WTC11 (cell line): Measurements from ENCODE around the gene UBE2E1.

Experiments
- ATF2 ChIP-seq: sonication (generic); formaldehyde crosslinking; IDR thresholded peaks from 2 replicates; pipeline ENCODE4 v1.8.1; 2022; ENCODE audit warnings: low read depth, missing genetic modification reagents, borderline replicate concordance
- ATF3 ChIP-seq: sonication (generic); formaldehyde crosslinking; conservative IDR thresholded peaks from 2 replicates; pipeline ENCODE4 v1.8.1; 2022; ENCODE audit warnings: mild to moderate bottlenecking, missing genetic modification reagents
- CTCF ChIP-seq: fragments of 200-600 bp; IDR thresholded peaks from 2 replicates; pipeline ENCODE4 v1.8.0; 2022; ENCODE audit warnings: antibody characterized with exemption
- ESRRA ChIP-seq: sonication (generic); formaldehyde crosslinking; IDR thresholded peaks from 2 replicates; pipeline ENCODE4 v1.8.1; 2022; ENCODE audit warnings: mild to moderate bottlenecking, missing genetic modification reagents, borderline replicate concordance
- HMGXB4 ChIP-seq: sonication (generic); formaldehyde crosslinking; IDR thresholded peaks from 2 replicates; pipeline ENCODE4 v1.8.1; 2023; ENCODE audit warnings: mild to moderate bottlenecking, moderate library complexity, missing genetic modification reagents
- JUN ChIP-seq: sonication (generic); formaldehyde crosslinking; IDR thresholded peaks from 2 replicates; pipeline ENCODE4 v1.8.0; 2023; ENCODE audit warnings: mild to moderate bottlenecking, missing genetic modification reagents
- TEAD1 ChIP-seq: sonication (generic); formaldehyde crosslinking; IDR thresholded peaks from 2 replicates; pipeline ENCODE4 v1.8.0; 2022; ENCODE audit warnings: mild to moderate bottlenecking, missing genetic modification reagents
- TEAD4 ChIP-seq: sonication (generic); formaldehyde crosslinking; IDR thresholded peaks from 2 replicates; pipeline ENCODE4 v1.8.0; 2022; ENCODE audit warnings: mild to moderate bottlenecking, missing genetic modification reagents
- ZNF121 ChIP-seq: sonication (generic); formaldehyde crosslinking; IDR thresholded peaks from 2 replicates; pipeline ENCODE4 v1.8.0; 2023; ENCODE audit warnings: missing genetic modification reagents
- TF ChIP-seq, protein P1 (sequence below): sonication (generic); formaldehyde crosslinking; IDR thresholded peaks from 2 replicates; pipeline ENCODE4 v1.8.0; 2022; ENCODE audit warnings: mild to moderate bottlenecking, missing genetic modification reagents
- TF ChIP-seq, protein P2 (sequence below): sonication (generic); formaldehyde crosslinking; IDR thresholded peaks from 2 replicates; pipeline ENCODE4 v1.8.1; 2023; ENCODE audit warnings: mild to moderate bottlenecking, missing genetic modification reagents
- TF ChIP-seq, protein P3 (sequence below): sonication (generic); formaldehyde crosslinking; IDR thresholded peaks from 2 replicates; pipeline ENCODE4 v1.8.1; 2022; ENCODE audit warnings: mild to moderate bottlenecking, missing genetic modification reagents, moderate library complexity, borderline replicate concordance
- TF ChIP-seq, protein P4 (sequence below): sonication (generic); formaldehyde crosslinking; IDR thresholded peaks from 2 replicates; pipeline ENCODE4 v1.8.1; 2022; ENCODE audit warnings: mild to moderate bottlenecking, moderate library complexity, missing genetic modification reagents

DNA sequence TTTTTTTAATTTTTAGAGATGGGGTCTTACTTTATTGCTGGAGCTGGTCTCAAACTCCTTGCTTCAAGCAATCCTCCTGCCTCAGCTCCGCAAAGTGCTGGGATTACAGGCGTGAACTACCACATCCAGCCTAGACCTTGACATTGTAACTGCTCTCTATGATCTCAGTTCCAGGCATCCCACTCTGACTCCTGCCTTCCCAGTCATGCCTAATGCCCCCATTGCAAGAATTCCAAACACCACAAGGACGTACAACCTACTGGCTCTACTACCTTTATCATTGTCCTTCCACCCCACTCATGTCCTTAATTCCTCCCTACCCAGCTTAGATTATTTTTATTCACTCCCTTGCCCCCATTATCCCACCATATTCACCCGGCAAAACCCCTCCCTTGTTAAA is 89.4 kb downstream of the UBE2E1 start:
- TF ChIP-seq, protein P1, sequence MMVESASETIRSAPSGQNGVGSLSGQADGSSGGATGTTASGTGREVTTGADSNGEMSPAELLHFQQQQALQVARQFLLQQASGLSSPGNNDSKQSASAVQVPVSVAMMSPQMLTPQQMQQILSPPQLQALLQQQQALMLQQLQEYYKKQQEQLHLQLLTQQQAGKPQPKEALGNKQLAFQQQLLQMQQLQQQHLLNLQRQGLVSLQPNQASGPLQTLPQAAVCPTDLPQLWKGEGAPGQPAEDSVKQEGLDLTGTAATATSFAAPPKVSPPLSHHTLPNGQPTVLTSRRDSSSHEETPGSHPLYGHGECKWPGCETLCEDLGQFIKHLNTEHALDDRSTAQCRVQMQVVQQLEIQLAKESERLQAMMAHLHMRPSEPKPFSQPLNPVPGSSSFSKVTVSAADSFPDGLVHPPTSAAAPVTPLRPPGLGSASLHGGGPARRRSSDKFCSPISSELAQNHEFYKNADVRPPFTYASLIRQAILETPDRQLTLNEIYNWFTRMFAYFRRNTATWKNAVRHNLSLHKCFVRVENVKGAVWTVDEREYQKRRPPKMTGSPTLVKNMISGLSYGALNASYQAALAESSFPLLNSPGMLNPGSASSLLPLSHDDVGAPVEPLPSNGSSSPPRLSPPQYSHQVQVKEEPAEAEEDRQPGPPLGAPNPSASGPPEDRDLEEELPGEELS (CRISPR knock-in tag) = no peak
- no peak for TF ChIP-seq HMGXB4 (CRISPR knock-in tag)
- TF ChIP-seq CTCF = no peak
- TF ChIP-seq, protein P2, sequence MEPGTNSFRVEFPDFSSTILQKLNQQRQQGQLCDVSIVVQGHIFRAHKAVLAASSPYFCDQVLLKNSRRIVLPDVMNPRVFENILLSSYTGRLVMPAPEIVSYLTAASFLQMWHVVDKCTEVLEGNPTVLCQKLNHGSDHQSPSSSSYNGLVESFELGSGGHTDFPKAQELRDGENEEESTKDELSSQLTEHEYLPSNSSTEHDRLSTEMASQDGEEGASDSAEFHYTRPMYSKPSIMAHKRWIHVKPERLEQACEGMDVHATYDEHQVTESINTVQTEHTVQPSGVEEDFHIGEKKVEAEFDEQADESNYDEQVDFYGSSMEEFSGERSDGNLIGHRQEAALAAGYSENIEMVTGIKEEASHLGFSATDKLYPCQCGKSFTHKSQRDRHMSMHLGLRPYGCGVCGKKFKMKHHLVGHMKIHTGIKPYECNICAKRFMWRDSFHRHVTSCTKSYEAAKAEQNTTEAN = no peak
- TF ChIP-seq ZNF121 (CRISPR knock-in tag) = no peak
- TF ChIP-seq, protein P3, sequence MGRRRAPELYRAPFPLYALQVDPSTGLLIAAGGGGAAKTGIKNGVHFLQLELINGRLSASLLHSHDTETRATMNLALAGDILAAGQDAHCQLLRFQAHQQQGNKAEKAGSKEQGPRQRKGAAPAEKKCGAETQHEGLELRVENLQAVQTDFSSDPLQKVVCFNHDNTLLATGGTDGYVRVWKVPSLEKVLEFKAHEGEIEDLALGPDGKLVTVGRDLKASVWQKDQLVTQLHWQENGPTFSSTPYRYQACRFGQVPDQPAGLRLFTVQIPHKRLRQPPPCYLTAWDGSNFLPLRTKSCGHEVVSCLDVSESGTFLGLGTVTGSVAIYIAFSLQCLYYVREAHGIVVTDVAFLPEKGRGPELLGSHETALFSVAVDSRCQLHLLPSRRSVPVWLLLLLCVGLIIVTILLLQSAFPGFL (CRISPR knock-in tag) = no peak
- TF ChIP-seq, protein P4, sequence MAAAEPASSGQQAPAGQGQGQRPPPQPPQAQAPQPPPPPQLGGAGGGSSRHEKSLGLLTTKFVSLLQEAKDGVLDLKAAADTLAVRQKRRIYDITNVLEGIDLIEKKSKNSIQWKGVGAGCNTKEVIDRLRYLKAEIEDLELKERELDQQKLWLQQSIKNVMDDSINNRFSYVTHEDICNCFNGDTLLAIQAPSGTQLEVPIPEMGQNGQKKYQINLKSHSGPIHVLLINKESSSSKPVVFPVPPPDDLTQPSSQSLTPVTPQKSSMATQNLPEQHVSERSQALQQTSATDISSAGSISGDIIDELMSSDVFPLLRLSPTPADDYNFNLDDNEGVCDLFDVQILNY = no peak
- no peak for TF ChIP-seq TEAD4 (CRISPR knock-in tag)
- no peak for TF ChIP-seq ATF3 (CRISPR knock-in tag)
- TF ChIP-seq ATF2 (CRISPR knock-in tag) = no peak
- no peak for TF ChIP-seq ESRRA (CRISPR knock-in tag)
- no peak for TF ChIP-seq TEAD1
- TF ChIP-seq JUN = no peak
